ENCODE data around the gene ITCH.
"Not testable (repeated sequence)": the region's sequence is repeated elsewhere in the genome, so short reads cannot be mapped to it uniquely, and the experiment has no call there.

The ITCH gene

DNA sequence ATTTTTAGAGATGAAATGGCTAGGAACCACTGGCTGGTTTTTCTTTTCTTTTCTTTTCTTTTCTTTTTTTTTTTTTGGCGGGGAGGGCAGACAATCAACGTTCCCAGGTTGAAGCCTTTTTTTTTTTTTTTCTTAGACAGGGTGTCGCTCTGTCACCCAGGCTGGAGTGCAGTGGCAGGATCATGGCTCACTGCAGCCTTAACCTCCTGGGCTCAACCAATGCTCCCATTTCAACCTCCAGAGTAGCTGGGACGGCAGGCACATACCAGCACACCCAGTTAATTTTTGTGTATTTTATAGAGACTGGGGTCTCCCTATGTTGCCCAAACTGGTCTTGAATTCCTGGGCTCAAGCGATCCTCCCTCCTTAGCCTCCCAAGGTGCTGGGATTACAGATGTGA, 18.8 kb upstream of the ITCH start:
- DNase-seq = no peak

DNA sequence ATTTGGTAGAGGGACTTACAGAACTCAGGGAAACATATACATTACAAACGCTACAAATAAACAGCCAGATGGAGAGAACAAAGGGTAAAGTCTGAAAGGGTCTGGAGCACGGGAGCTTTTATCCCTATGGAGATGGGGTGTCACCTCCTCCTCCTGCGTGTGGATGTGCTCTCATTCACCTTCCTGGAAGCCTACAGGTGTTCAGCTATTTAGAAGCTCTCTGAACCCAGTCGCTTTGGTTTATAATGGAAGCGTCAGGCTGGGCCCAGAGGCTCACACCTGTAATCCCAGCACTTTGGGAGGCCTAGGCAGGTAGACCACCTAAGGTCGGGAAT, 17.7 kb upstream of the ITCH start:
- no peak for DNase-seq

DNA sequence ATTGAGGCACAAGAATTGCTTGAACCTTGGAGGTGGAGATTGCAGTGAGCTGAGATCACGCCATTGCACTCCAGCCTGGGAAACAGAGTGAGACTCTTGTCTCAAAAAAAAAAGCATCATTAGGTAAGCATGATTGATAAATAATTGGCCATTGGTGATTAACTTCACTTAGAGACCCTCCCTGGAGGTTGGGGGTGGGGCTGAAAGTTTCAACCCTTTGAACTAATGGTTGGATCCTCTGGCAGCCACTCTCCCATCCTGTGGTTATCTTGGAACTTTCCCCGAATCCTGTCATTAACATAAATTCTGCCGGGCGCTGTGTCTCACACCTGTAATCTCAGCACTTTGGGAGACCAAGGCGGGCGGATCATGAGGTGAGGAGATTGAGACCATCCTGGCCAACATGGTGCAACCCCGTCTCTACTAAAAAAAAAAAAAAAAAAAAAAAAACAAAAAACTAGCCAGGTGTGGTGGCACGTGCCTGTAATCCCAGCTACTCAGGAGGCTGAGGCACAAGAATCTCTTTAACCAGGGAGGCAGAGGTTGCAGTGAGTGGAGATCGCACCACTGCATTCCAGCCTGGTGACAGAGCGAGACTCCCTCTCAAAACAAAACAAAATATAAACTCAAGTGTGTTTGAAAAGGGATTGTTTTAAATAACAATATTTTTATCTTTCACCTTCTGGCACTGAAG, 17.1 kb upstream of the ITCH start:
- DNase-seq = not testable (repeated sequence)

DNA sequence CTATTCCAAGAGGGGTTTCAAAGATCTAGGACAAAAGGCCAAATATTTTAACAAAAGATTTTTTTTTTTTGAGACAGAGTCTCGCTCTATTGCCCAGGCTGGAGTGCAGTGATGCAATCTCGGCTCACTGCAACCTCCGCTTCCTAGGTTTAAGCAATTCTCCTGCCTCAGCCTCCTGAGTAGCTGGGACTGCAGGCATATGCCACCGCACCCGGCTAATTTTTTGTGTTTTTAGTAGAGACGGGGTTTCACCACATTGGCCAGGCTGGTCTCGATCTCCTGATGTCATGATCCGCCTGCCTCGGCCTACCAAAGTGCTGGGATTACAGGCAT, 16.6 kb upstream of the ITCH start:
- not testable (repeated sequence) for DNase-seq

DNA sequence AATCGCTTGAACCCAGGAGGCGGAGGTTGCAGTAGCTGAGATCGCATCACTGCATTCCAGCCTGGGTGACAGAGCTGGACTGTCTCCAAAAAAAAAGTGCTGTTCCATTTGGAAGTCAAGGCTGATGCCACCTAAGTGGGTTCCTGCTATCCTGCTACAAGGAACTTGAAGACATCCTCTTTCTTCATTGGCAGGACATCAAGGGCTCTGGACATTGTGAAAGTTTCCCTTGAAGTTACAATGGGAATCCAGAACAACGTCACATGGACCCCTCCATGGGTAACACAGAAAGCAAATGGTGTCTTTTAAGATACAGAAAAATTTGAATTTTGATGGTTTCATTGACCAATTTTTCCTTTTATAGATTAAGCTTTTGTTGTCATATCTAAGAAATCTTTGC, 15.5 kb upstream of the ITCH start:
- no peak for DNase-seq

DNA sequence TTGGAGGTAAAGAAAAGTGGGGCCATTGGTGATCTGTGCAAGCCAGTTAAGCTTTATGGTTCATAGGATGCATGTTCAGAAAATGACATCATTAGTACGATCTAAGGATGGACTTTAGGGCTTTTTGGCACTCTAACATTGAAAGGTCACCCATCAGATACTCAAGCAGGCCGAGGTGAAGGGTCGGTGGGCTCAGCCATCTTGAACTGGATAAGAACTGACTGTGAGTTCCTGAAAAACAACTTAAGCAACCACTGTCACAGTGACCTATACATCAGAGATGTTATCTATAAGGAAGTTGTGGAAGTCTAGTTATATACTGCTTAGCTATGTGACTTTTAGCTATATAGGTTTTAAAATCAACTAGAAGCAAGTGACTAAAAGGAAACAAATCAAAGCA, 13.0 kb upstream of the ITCH start:
- no peak for DNase-seq

DNA sequence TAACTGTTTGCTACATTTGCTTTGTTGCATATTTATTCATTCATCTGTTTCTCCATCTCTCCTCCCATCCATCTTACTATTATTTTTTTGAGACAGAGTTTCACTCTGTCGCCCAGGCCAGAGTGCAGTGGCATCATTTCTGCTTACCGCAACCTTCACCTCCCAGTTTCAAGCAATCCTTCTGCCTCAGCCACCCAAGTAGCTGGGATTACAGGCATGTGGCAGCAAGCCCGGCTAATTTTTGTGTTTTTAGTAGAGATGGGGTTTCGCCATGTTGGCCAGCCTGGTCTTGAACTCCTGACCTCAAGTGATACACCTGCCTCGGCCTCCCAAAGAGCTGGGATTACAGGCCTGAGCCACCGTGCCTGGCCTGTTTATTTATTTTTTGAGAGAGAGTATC, 9.6 kb upstream of the ITCH start:
- not testable (repeated sequence) for DNase-seq

DNA sequence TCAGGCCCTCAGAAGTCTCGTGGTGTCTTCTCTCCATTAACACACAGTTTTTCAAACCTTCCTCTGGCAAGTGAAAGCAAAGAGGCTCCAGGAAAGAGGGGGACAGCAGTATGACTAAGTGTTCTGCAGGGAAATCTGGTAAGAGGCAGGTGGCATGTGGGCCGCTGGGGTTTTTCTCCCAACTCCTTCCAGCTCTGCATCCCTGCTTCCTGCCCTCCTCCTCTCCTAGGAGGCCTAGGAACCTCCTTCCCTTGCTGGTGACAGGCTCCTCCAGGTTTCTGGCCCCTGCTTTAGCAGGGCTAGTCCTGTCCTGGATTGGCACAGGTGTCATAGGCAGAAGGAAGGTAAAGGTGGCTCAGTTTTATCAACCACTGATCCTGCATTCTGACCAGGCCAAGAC, 7.6 kb upstream of the ITCH start:
- no peak for DNase-seq

DNA sequence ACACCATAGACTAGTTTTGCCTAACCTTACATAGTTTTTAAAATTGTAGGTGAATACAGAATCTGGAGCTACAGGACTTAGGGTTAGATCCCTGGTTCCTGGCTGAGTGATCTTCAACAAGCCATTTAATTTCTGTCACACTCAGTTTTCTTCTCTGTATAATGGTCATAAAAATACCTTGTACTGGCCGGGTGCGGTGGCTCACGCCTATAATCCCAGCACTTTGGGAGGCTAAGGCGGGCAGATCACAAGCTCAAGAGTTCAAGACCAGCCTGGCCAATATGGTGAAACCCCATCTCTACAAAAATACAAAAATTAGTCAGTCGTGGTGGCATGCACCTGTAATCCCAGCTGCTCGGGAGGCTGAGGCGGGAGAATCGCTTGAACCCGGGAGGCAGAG, 3.3 kb upstream of the ITCH start:
- DNase-seq = not testable (repeated sequence)

DNA sequence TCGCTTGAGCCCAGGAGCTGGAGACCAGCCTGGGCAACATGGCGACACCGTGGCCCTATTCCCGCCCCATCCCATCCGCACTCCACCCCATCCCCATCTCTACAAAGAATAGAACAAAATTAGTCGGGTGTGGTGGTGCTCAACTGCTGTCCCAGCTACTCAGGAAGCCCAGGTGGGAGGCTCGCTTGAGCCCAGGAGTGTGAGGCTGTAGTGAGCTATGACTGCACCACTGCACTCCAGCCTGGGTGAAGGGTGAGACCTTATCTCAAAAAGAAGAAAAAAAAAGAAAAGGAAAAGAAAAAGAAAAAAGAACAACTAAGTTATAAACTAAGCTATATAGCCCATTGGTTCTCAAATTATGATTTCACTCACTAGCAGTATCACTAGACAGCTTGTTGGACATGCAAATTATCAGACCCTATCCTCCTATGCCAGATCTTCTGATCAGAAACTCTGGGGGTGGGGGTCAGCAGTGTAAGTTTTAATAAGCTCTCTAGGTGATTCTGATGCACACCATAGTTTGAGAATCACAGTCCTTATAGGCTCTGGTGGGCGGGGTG, 491 bp upstream of the ITCH start:
- no peak for DNase-seq

DNA sequence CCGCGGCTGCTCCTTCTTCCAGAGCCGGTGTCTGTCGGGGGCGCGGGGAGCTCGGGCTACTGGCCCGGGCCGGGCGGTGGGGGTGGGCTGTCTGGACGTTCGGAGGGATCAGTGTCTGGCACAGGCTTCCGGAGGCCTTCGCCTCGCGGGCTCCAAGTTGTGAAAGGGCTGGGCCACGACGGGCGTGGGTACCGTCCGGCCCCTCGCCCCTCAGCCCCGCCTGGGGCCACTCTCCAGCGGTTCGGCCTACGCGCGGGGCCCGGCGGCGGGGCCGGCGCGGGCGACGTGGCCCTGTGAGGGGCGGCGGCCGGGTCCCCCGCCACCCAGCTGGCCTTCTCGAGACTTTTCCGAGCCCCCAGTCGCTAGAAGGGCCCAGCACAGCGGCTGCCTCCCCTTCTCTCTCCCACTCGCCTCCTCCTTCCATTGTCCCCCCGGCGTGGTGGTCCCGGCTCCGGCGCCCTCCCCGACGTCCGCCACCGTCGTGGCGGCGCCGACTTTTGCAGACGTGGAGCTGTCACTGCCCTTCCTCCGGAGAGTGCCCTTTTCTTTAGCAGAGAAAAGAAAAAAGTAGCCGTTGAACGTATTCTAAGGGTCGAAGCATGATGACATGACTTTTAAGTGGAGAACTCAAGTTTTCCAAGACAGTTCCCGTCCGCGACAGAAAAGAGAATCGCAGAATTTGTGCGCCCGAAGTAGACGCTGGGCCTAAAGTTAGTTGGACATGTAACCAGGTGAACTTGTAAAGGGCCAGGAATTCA, 571 bp downstream of the ITCH start:
- peak; percentile 46 for DNase-seq

DNA sequence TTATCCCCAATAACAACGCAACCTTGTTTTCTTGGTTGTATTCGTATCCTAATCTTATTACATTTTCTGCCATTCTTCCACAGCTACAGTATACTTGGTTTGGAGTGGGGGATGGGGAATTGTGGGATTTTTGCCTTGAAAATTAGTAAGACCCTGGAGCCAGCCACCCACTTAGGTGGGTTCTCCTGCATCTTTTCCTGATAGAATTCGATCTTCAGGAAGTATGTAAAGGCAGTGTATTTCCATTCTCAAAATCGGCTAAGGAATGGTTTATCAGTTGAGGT, 1.1 kb downstream of the ITCH start:
- no peak for DNase-seq

DNA sequence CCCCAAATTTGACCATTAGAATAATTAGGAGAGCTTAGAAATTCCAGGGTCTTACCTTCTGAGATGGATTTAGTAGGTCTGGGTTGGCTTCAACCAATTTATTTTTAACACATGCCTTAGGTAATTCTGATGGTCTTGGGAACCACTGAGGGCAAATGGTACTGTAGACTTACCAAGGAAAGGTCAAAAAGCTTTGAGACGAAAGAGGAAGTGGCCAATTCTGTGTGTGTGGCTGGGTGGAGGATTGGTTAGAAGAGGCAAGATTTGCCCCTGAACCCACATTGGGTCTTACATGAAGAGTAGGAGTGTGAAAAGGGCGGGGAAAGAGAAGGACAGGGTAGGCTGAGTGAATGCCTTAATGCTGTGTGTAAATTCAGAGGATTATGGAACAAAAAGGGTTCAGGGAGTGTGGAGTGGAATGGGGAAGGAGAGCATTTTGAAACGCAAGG, 2.7 kb downstream of the ITCH start:
- no peak for DNase-seq

DNA sequence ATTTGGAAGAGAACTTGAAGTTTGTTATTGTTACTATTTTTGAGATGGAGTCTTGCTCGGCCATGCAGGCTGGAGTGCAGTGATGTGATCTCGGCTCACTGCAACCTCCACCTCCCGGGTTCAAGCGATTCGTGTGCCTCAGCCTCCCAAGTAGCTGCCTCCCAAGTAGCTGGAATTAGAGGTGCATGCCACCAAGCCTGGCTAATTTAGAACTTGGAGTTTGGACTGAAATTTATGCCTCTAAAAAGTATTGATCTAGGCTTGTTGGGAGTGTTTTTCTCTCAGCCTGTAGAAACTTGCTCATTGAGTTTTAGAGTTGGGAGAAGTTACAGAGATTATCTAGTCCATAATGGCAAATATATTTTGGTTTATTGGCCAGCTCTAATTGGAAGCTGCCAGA, 4.1 kb downstream of the ITCH start:
- DNase-seq = no peak

DNA sequence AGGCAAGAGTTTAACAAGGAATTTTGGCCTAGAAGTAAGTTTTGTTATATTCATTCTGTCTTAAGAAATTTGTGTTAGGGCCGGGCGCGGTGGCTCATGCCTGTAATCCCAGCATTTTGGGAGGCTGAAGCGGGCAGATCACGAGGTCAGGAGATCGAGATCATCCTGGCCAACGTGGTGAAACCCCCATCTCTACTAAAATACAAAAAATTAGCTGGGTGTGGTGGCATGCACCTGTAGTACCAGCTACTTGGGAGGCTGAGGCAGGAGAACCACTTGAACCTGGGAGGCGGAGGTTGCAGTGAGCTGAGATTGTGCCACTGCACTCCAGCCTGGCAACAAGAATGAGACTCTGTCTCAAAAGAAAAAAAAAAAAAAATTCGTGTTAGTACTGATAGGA, 4.8 kb downstream of the ITCH start:
- not testable (repeated sequence) for DNase-seq

DNA sequence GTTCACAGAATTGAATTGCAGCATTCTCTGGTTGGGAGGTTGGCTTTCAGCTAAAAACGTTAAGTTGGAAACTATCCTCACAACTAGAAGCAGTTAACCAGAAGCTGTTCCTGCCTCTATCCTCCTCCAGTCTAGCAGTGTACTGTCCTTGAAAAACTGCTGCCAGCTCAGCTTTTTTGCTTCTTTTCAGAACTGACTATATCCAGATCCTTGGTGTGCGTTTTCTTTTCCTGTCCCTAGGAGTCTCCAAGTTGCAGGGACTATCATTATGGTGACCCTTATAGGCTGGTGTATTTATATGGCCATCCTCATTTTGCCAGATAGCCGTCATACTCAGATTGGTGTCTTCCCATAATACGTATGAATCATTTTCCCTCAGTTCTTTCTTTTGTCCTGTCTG, 5.5 kb downstream of the ITCH start:
- no peak for DNase-seq

DNA sequence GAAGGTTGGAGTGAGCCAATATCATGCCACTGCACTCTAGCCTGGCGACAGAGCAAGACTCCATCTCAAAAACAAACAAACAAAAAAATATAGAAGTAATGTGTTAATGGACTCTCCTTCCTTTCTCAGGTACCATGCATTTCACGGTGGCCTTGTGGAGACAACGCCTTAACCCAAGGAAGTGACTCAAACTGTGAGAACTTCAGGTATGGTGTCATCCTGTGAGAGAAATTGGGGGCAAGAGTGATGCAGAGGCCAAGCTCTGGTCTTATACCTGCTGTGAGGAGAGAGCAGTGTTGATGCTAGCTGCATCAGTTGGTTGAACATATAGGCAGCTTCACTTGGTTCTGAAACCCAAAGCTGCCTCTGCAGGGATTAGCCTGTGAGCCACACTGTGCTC, 6.2 kb downstream of the ITCH start:
- DNase-seq = no peak

DNA sequence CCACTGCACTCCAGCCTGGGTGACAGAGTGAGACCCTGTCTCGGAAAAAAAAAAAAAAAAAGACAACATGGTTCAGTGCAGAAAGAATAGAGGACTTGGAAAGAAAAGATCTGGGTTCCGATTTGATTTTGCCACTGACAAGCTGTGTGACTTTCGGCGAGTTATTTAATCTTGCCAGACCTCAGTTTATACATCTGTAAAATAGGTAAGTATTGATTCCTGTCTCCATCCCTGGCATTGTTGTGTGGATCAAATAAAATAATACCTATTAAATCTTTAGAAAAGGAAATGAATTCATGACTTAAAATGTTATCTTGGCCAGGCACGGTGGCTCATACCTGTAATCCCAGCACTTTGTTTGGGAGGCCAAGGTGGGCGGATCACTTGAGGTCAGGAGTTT, 7.0 kb downstream of the ITCH start:
- no peak for DNase-seq

DNA sequence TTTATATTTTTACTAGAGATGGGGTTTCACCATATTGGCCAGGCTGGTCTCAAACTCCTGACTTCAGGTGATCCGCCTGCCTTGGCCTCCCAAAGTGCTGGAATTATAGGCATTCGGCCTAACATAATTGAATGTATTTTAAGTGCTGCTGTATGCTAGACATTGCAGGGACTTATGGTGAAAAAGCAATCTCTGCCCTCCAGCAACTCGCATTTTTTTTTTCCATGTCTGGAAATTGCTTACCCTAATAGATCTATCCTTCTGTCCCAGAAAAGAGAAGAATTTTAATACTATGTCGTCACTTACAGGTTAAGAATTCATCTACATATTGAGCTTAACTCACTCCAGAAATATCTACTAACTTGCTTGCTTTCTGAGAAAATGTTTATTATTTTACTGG, 10.4 kb downstream of the ITCH start:
- DNase-seq = no peak

DNA sequence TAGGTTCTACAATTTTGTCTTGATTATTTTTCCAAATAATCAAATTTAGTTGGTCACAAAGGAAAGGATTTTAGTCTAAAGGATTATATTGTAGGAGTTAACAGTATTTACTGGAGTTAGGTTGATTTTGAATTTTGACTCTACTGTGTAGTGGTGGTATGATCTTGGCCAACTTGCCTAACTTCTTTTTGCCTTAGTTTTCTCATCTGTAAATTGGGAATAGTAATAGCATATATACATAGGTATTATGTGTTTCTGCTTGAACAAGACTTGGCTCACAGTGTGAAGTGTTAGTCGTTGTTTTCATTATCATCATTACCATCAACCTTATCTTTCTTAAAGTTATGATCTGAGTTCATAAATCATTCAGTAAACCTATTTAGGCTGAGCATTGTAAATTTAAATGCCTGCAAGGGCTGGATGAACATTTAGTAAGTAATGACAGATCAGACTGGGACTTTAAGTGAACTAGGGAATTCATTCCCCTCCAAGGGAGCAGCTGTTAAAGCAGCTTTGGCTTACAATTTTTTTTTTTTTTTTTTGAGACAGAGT, 11.2 kb downstream of the ITCH start:
- DNase-seq = no peak

DNA sequence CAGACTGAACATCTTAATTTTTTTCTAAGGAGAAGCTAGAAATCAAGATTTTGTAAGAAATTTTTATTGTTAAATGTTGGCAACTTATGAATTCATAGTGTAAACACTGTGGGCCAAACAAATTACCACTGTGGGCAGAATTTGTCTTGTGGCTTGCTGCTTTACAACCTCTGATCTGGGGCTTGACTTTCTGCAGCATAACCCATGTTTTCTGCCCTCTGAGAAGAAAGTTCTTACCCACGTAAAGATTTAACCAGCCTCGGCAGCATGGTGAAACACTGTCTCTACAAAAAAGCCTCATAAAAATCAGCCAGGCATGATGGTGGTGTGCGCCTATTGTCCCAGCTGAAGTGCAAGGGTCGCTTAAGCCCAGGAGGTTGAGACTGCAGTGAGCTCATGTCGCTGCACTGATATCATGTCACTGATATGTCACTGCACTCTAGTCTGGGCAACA, 12.9 kb downstream of the ITCH start:
- DNase-seq = no peak

DNA sequence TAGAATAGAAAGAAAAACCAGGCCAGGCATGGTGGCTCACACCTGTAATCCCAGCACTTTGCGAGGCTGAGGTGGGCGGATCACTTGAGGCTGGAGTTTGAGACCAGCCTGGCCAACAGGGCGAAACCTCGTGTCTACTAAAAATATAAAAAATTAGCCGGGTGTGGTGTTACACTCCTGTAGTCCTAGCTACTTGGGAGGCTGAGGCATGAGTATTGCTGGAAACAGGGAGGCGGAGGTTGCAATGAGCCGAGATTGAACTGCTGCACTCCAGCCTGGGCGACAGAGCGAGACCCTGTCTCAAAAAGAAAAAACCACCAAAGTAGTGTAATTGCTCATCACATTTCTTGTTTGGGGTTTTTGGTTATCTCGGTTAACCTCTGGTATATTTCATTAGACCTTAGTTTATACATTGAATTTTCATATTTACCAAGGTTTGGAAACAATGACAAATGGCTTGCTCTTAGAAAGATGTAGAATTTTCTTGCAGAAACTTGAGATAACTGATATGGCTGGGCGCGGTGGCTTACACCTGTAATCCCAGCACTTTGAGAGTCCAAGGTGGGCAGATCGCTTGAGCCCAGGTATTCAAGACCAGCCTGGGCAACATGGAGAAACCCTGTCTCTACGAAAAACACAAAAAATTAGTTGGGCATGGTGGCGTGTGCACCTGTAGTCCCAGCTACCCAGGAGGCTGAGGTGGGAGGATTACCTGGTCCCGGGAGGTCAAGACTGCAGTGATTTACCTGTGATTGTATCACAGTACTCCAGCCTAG, 14.2 kb downstream of the ITCH start:
- DNase-seq = no peak

DNA sequence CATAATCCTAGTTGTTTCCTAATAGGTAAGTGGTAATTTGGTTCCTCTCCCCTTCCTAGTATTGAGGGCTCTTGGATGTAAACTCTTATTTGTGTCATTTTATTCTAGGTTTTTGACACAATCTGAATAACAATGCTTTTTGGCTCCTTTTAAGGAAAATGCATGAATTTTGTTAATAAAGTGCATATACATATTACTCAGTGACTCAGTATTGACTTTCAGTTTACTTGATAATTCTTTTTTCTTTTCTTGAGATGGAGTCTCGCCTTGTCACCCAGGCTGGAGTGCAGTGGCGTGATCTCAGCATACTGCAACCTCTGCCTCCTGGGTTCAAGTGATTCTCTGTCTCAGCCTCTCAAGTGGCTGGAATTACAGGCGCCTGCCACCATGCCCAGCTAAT, 19.1 kb downstream of the ITCH start:
- DNase-seq = no peak

All from fibroblast of skin of right quadriceps (primary cell).